Limb (tissue), 2 donors: ENCODE data around the gene HYDIN.

Experiments
- DNase-seq, 2 donors: peaks; one replicate each; pipeline ENCODE4 v3.0.0-alpha.2; 2016; ENCODE audit errors: extremely low spot score in 2 of 2

Gene HYDIN

DNA sequence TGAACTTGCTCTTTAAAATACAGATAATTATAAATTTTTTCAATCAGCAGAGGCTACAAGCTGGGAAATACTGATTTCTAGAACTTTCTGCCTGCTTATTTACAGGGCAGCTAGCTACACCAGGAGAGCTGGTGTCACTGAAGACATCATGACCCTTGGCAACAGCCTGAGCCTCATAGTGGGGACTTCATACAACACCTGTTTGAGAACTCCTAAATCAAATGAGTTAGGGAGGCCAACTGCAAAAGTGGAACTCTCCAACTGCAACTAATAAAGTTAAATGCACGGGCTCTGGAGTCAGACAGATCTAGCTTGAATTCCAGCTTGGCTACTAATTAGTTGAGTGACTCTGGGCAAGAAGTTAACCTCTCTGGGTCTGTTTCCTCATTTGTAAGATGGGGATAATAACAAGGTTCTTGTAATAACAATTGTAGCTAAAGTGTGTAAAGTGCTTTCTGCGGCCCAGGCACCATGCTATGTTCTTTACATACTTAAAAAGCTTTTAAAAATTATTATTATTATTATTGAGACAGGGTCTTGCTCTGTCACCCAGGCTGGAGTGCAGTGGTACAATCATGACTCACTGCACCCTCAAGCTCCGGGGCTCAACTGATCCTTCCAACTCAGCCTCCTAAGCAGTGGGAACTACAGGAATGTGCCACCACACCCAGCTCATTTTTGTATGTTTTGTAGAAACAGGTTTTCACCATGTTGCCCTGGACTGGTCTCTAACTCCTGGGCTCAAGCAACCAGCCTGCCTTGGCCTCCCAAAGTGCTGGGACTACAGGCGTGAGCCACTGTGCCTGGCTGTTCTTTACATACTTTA, 462.9 kb downstream of the HYDIN start:
- DNase-seq: no peak

DNA sequence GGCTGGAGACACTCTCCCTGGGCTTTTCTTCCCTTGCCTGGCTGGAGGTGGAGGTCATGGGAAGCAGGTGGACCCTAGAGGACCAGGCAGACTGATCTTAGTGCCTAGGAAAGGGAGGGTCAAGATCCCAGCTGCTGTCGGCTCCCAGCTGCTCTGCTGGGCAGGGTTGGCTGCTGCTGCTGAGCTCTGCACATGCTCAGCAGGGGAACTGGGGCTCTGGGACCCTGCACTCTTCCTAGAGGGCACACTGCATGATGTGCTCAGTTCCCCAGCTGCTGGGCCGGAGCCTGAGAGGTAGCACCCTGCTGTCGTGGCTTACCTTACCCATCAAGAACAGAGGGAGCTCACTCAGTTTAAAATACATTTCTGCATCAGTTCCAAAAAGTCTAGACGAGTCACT, 463.9 kb downstream of the HYDIN start:
- no peak for DNase-seq

DNA sequence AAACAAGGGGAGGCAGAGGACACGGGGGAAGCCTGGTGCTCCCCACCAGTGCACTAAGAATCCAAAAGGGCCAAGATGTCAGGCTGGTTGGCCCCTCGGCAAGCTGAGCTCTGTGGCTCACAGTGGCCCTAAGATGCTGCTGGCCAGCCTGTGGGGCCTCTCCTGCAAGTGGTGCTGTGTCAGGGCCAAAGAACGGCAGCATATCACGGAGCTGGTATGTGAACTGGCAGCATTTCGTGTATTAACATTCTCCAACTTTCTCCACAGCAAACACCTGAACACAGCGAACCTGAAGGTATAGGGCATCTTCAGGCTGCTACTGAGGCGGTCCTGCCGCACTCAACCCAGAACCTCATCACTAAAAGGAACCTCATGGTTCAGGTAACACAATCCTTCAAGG, 464.3 kb downstream of the HYDIN start:
- DNase-seq: no peak

DNA sequence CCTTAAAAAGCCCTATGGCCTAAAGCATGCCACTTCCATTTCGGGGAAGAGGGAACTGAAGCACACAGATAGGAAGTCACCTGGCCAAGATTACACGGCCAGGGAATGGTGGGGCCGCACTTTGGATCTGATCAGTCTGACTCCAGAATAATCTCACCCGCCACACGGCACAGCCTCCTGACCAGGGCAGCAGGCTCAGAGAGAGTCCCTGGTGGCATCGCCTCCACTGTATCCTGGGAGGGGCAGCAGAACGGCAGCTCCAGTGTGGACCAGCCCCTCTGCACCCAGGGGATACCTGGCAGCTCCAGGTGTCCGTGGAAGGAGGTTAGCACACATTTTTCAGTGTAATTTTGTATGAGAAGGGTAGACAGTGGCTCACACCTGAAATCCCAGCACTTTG, 465.0 kb downstream of the HYDIN start:
- no peak for DNase-seq

DNA sequence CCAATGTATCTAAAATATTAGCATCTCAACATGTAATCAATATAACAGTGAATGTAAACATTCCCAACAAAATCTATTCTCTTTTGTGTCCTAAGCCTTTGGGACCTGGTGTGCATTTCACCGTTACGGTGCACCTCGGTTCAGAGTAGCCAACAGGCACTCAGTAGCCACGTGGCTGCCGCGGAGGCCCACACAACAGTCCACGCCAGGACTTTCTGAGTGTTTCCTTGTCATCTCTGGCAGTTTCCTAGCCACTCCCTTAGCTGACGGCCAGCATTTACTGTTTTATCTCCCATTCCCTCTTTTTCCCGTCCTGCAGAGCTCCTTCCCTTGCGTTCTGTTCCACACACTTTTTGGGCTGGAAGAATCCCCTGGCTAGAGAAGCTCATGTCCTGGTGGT, 465.9 kb downstream of the HYDIN start:
- DNase-seq: no peak

DNA sequence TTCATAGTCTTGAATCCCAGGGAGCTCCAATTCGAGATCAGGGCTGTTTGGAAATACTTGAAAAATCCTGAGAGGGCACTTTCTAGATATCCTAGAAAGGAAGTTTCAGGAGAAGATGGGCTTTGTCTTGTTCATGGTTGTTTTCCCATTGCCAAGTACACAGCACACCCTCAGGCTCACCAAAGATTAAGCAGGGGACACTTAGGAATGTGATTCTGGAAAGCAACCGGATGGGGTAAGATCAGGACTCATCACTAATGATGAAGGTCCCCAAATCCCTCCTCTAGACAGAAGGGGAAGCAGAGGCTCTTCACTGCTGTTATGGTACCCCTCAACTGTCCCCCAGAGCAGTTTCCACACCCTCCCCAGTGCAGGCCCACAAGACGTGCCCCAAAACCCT, 470.3 kb downstream of the HYDIN start:
- DNase-seq: no peak

DNA sequence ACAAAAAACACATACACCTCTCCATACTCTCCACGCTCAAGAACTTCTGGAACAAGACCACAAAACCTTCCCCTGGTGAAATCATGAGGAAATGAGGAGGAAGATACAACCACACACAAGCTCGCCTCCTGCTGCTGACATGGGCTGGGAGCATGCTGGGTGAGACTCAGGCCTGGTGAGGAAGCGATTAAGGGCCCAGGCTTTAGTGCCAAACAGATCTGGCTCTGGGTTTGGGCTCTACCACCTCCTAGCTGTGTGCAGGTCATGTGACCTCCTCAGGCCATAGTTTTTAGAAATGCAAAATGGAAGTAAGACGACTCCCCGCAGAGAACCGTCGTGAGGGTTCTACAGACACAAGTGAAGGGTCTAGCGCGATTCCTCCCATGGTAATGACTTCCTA, 470.9 kb downstream of the HYDIN start:
- DNase-seq: no peak

DNA sequence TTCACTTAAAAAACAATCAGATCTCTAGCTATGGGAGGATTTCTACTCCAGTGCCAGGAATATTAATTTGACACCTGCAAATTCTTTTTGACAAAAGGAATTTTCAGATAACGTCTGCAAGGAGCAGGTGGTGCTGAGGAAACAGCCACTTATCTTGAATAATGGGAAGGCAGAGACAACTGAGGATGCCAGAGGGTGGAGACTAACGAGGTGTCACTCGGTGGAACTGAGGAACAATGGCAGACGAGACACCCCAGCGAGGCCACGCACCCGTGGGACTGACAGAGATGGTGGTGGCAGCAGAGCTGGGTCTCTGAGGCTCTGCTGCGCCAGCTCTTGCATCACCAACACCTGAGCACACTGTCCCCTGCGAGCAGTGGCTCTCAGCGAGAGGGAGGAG, 471.7 kb downstream of the HYDIN start:
- DNase-seq: no peak
